Activated CD4-positive, CD25-positive, alpha-beta regulatory T cell treated with anti-CD3 and anti-CD28 coated beads, Interleukin-2, amount 50 U/mL, for 16 hours (primary cell): ENCODE measurements around the gene PILRA.

Experiments used
- DNase-seq: peaks from one replicate; pipeline ENCODE4 v3.0.0-alpha.2; 2020; ENCODE audit warnings: low read depth, low spot score

PILRA gene

GRCh38 chr7:100411101-100411500, 37.8 kb downstream of the PILRA start:
- DNase-seq: no peak

GRCh38 chr7:100413346-100413745, 40.1 kb downstream of the PILRA start:
- no peak for DNase-seq

GRCh38 chr7:100413889-100414288, 40.6 kb downstream of the PILRA start:
- DNase-seq: no peak

GRCh38 chr7:100415448-100415847, 42.2 kb downstream of the PILRA start:
- no peak for DNase-seq

GRCh38 chr7:100418930-100419659, 45.8 kb downstream of the PILRA start:
- DNase-seq: no peak

- DNase-seq: no peak
Measured at GRCh38 chr7:100419660-100420226, 46.5 kb downstream of the PILRA start.

- no peak for DNase-seq
Measured at GRCh38 chr7:100423315-100423714, 50.0 kb downstream of the PILRA start.

- DNase-seq: no peak
Measured at GRCh38 chr7:100425347-100425746, 52.1 kb downstream of the PILRA start.

GRCh38 chr7:100426516-100426915, 53.2 kb downstream of the PILRA start:
- no peak for DNase-seq

- no peak for DNase-seq
Measured at GRCh38 chr7:100427762-100428198, 54.5 kb downstream of the PILRA start.

- peak; percentile 93 for DNase-seq
Measured at GRCh38 chr7:100428199-100428966, 55.1 kb downstream of the PILRA start, which contains the start of gene ZCWPW1. ZCWPW1 (minus strand) TSS chr7:100428703; CDS start chr7:100420649, 8,054 bp downstream.

GRCh38 chr7:100428967-100429636, 55.8 kb downstream of the PILRA start:
- peak; percentile 100 for DNase-seq

- DNase-seq: peak; percentile 90
Measured at GRCh38 chr7:100429637-100430492, 56.6 kb downstream of the PILRA start, which contains the start of gene MEPCE. MEPCE (plus strand) TSS chr7:100429831; CDS start chr7:100430019, 188 bp downstream.

- DNase-seq: no peak
Measured at GRCh38 chr7:100430493-100431285, 57.4 kb downstream of the PILRA start.

GRCh38 chr7:100431286-100431735, 58.0 kb downstream of the PILRA start:
- DNase-seq: no peak

GRCh38 chr7:100432053-100432452, 58.8 kb downstream of the PILRA start:
- DNase-seq: no peak

- no peak for DNase-seq
Measured at GRCh38 chr7:100432621-100433275, 59.5 kb downstream of the PILRA start.

GRCh38 chr7:100433276-100433591, 59.9 kb downstream of the PILRA start:
- no peak for DNase-seq

GRCh38 chr7:100433592-100434296, 60.5 kb downstream of the PILRA start:
- no peak for DNase-seq
